ENCODE data around the gene MAPKAPK2.

- TF ChIP-seq POLR2A (IDR thresholded peaks at IDR 0.05), result no peak
- TF ChIP-seq, protein P1, sequence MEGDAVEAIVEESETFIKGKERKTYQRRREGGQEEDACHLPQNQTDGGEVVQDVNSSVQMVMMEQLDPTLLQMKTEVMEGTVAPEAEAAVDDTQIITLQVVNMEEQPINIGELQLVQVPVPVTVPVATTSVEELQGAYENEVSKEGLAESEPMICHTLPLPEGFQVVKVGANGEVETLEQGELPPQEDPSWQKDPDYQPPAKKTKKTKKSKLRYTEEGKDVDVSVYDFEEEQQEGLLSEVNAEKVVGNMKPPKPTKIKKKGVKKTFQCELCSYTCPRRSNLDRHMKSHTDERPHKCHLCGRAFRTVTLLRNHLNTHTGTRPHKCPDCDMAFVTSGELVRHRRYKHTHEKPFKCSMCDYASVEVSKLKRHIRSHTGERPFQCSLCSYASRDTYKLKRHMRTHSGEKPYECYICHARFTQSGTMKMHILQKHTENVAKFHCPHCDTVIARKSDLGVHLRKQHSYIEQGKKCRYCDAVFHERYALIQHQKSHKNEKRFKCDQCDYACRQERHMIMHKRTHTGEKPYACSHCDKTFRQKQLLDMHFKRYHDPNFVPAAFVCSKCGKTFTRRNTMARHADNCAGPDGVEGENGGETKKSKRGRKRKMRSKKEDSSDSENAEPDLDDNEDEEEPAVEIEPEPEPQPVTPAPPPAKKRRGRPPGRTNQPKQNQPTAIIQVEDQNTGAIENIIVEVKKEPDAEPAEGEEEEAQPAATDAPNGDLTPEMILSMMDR (IDR thresholded peaks at IDR 0.05), result no peak
These were observed 29.2 kb upstream of the MAPKAPK2 start for GRCh38 chr1:206655471-206655882.
